ENCODE measurements around the gene FNIP1.
"Not testable (repeated sequence)": the region's sequence is repeated elsewhere in the genome, so short reads cannot be mapped to it uniquely, and the experiment has no call there.

Gene FNIP1

GRCh38 chr5:131786036-131786435 lies 10.8 kb downstream of the FNIP1 start:
- TF ChIP-seq CTCF (IDR thresholded peaks at IDR 0.05; ENCODE audit: extremely low read depth, missing control alignments) = no peak
- DNase-seq (ENCODE audit: low spot score) = no peak

GRCh38 chr5:131783874-131784273 lies 12.9 kb downstream of the FNIP1 start:
- TF ChIP-seq CTCF (IDR thresholded peaks at IDR 0.05; ENCODE audit: extremely low read depth, missing control alignments) = no peak
- no peak for DNase-seq (ENCODE audit: low spot score)

- no peak for TF ChIP-seq CTCF (IDR thresholded peaks at IDR 0.05; ENCODE audit: extremely low read depth, missing control alignments)
- DNase-seq (ENCODE audit: low spot score) = no peak
These were observed 13.5 kb downstream of the FNIP1 start for GRCh38 chr5:131783357-131783756.

GRCh38 chr5:131782717-131783116 lies 14.1 kb downstream of the FNIP1 start:
- no peak for DNase-seq (ENCODE audit: low spot score)
- no peak for TF ChIP-seq CTCF (IDR thresholded peaks at IDR 0.05; ENCODE audit: extremely low read depth, missing control alignments)

GRCh38 chr5:131778141-131778540 lies 18.7 kb downstream of the FNIP1 start:
- DNase-seq (ENCODE audit: low spot score) = not testable (repeated sequence)

- no peak for TF ChIP-seq CTCF (IDR thresholded peaks at IDR 0.05; ENCODE audit: extremely low read depth, missing control alignments)
- no peak for DNase-seq (ENCODE audit: low spot score)
These were observed 20.4 kb downstream of the FNIP1 start for GRCh38 chr5:131776450-131776849.

GRCh38 chr5:131774652-131775367 lies 22.0 kb downstream of the FNIP1 start:
- TF ChIP-seq CTCF (IDR thresholded peaks at IDR 0.05; ENCODE audit: extremely low read depth, missing control alignments) = no peak
- no peak for DNase-seq (ENCODE audit: low spot score)

GRCh38 chr5:131773805-131774204 lies 23.0 kb downstream of the FNIP1 start:
- no peak for TF ChIP-seq CTCF (IDR thresholded peaks at IDR 0.05; ENCODE audit: extremely low read depth, missing control alignments)
- no peak for DNase-seq (ENCODE audit: low spot score)

Measured in GM20000 (cell line).